ENCODE measurements around the gene ARFIP1. TPM values are rescaled to one million over a fixed set of nuclear protein-coding genes. Genes with fewer than 3 reads are reported as not detected.
A peak's percentile ranks its signal among the peaks of the same experiment; 100 is the strongest.

ARFIP1 gene
- total and polyA plus RNA-seq, 4 experiments from 2014 or later: 12.5 to 16.5 (median 14.1) TPM

- POLR2A ChIA-PET (ENCODE audit: partially characterized antibody): no interaction called here
Observed at GRCh38 chr4:152820073-152820472, 40.3 kb downstream of the ARFIP1 start.

GRCh38 chr4:152822323-152822722, 42.6 kb downstream of the ARFIP1 start:
- intact Hi-C loops (cut with micrococcal nuclease): no loop called here
- Histone ChIP-seq H3K27ac (ENCODE audit: low read depth, low read length) (no peak overlapping the region), H3K9me3 (ENCODE audit: control insufficient read depth in 1 of 2, low read length in 2 of 2) (no peaks in the 10 kb centered on the region), H3K27me3 (ENCODE audit: insufficient read depth, low read length) (no peaks in the 10 kb centered on the region), H3K4me3 (ENCODE audit: low read length in 2 of 2) (no peak overlapping the region), H3K36me3 (ENCODE audit: insufficient read depth, low read length) (no peaks in the 10 kb centered on the region), H3K4me1 (ENCODE audit: insufficient read depth, low read length) (peaks cover 10% of the 10 kb centered on the region)
- peaks cover 0 to 29% (median 16%) of the 10 kb centered on the region in 8 donors for H3K9me3 Mint-ChIP-seq
- CTCF ChIA-PET (ENCODE audit: partially characterized antibody): no interaction called here
- peaks cover 3 to 34% of the 10 kb centered on the region in 2 donors for H3K36me3 Mint-ChIP-seq
- H3K27ac Mint-ChIP-seq: no peak overlapping the region
- H3K4me3 Mint-ChIP-seq: no peak overlapping the region
- POLR2A ChIA-PET (ENCODE audit: partially characterized antibody): no interaction called here
- DNase-seq: no peak
- H3K4me1 Mint-ChIP-seq: peaks cover 2 to 12% (median 6%) of the 10 kb centered on the region in 4 donors
- H3K27me3 Mint-ChIP-seq: no peaks in the 10 kb centered on the region

More at GRCh38 chr4:152820073-152820472, 40.3 kb downstream of the ARFIP1 start:
- intact Hi-C loops (cut with micrococcal nuclease): no loop called here
- H3K4me3 Mint-ChIP-seq: no peak overlapping the region
- peaks cover 0 to 32% (median 24%) of the 10 kb centered on the region in 8 donors for H3K9me3 Mint-ChIP-seq
- no peaks in the 10 kb centered on the region for H3K27me3 Mint-ChIP-seq
- H3K36me3 Mint-ChIP-seq: peaks cover 18 to 49% of the 10 kb centered on the region in 2 donors
- no peak overlapping the region for H3K4me3 ChIP-seq (ENCODE audit: low read length in 2 of 2)
- H3K27ac Mint-ChIP-seq: no peak overlapping the region
- CTCF ChIA-PET (ENCODE audit: partially characterized antibody): no interaction called here
- no peak for DNase-seq
- H3K27ac ChIP-seq (ENCODE audit: low read depth, low read length): no peak overlapping the region
- H3K27me3 ChIP-seq (ENCODE audit: insufficient read depth, low read length): no peaks in the 10 kb centered on the region
- peaks cover 9 to 30% (median 14%) of the 10 kb centered on the region in 4 donors for H3K4me1 Mint-ChIP-seq
- H3K9me3 ChIP-seq (ENCODE audit: control insufficient read depth in 1 of 2, low read length in 2 of 2): no peaks in the 10 kb centered on the region
- H3K36me3 ChIP-seq (ENCODE audit: insufficient read depth, low read length): no peaks in the 10 kb centered on the region
- H3K4me1 ChIP-seq (ENCODE audit: insufficient read depth, low read length): peaks cover 21% of the 10 kb centered on the region

- Histone ChIP-seq H3K4me3 (ENCODE audit: low read length in 2 of 2) (no peak overlapping the region), H3K27ac (ENCODE audit: low read depth, low read length) (no peak overlapping the region), H3K36me3 (ENCODE audit: insufficient read depth, low read length) (no peaks in the 10 kb centered on the region), H3K27me3 (ENCODE audit: insufficient read depth, low read length) (no peaks in the 10 kb centered on the region), H3K4me1 (ENCODE audit: insufficient read depth, low read length) (no peaks in the 10 kb centered on the region), H3K9me3 (ENCODE audit: control insufficient read depth in 1 of 2, low read length in 2 of 2) (no peaks in the 10 kb centered on the region)
- Mint-ChIP-seq H3K27ac (no peak overlapping the region), H3K4me3 (no peak overlapping the region), H3K4me1 (peaks cover 0 to 2% (median 0%) of the 10 kb centered on the region in 4 donors), H3K27me3 (no peaks in the 10 kb centered on the region), H3K36me3 (peaks cover 13 to 35% of the 10 kb centered on the region in 2 donors), H3K9me3 (peaks cover 3 to 41% (median 23%) of the 10 kb centered on the region in 8 donors)
- DNase-seq: no peak
- CTCF ChIA-PET (ENCODE audit: partially characterized antibody): no interaction called here
- intact Hi-C loops (cut with micrococcal nuclease): no loop called here
- POLR2A ChIA-PET (ENCODE audit: partially characterized antibody): no interaction called here
Observed at GRCh38 chr4:152824561-152824960, 44.8 kb downstream of the ARFIP1 start.

GRCh38 chr4:152825336-152825735, 45.6 kb downstream of the ARFIP1 start:
- Mint-ChIP-seq H3K36me3 (peaks cover 13 to 34% of the 10 kb centered on the region in 2 donors), H3K4me1 (peaks cover 0 to 2% (median 0%) of the 10 kb centered on the region in 4 donors), H3K4me3 (no peak overlapping the region), H3K27ac (peak overlapping the region in 1 of 7 donors; percentile 10), H3K9me3 (peaks cover 3 to 41% (median 23%) of the 10 kb centered on the region in 8 donors), H3K27me3 (no peaks in the 10 kb centered on the region)
- ChIA-PET CTCF (ENCODE audit: partially characterized antibody) (no interaction called here), POLR2A (ENCODE audit: partially characterized antibody) (no interaction called here)
- H3K4me1 ChIP-seq (ENCODE audit: insufficient read depth, low read length): no peaks in the 10 kb centered on the region
- intact Hi-C loops (cut with micrococcal nuclease): no loop called here
- H3K27me3 ChIP-seq (ENCODE audit: insufficient read depth, low read length): no peaks in the 10 kb centered on the region
- H3K4me3 ChIP-seq (ENCODE audit: low read length in 2 of 2): no peak overlapping the region
- no peak for DNase-seq
- H3K27ac ChIP-seq (ENCODE audit: low read depth, low read length): no peak overlapping the region
- no peaks in the 10 kb centered on the region for H3K36me3 ChIP-seq (ENCODE audit: insufficient read depth, low read length)
- H3K9me3 ChIP-seq (ENCODE audit: control insufficient read depth in 1 of 2, low read length in 2 of 2): no peaks in the 10 kb centered on the region

- H3K27ac ChIP-seq (ENCODE audit: low read depth, low read length): no peak overlapping the region
- no peak overlapping the region for H3K4me3 ChIP-seq (ENCODE audit: low read length in 2 of 2)
- H3K27ac Mint-ChIP-seq: peak overlapping the region in 2 of 7 donors; percentile 14 to 29
- peaks cover 37 to 49% of the 10 kb centered on the region in 2 donors for H3K36me3 Mint-ChIP-seq
- ChIA-PET POLR2A (ENCODE audit: partially characterized antibody) (no interaction called here), CTCF (ENCODE audit: partially characterized antibody) (no interaction called here)
- no peaks in the 10 kb centered on the region for H3K4me1 ChIP-seq (ENCODE audit: insufficient read depth, low read length)
- DNase-seq: no peak
- H3K9me3 Mint-ChIP-seq: peaks cover 3 to 41% (median 22%) of the 10 kb centered on the region in 8 donors
- H3K4me1 Mint-ChIP-seq: peaks cover 0 to 2% (median 0%) of the 10 kb centered on the region in 4 donors
- intact Hi-C loops (cut with micrococcal nuclease): no loop called here
- H3K4me3 Mint-ChIP-seq: no peak overlapping the region
- no peaks in the 10 kb centered on the region for H3K27me3 Mint-ChIP-seq
- no peaks in the 10 kb centered on the region for H3K36me3 ChIP-seq (ENCODE audit: insufficient read depth, low read length)
- H3K27me3 ChIP-seq (ENCODE audit: insufficient read depth, low read length): no peaks in the 10 kb centered on the region
- H3K9me3 ChIP-seq (ENCODE audit: control insufficient read depth in 1 of 2, low read length in 2 of 2): no peaks in the 10 kb centered on the region
Observed at GRCh38 chr4:152828122-152828521, 48.4 kb downstream of the ARFIP1 start.

GRCh38 chr4:152831416-152831815, 51.7 kb downstream of the ARFIP1 start:
- Mint-ChIP-seq H3K4me1 (no peaks in the 10 kb centered on the region), H3K9me3 (peaks cover 2 to 27% (median 12%) of the 10 kb centered on the region in 8 donors), H3K27ac (no peak overlapping the region), H3K36me3 (peaks cover 62 to 69% of the 10 kb centered on the region in 2 donors), H3K4me3 (no peak overlapping the region), H3K27me3 (no peaks in the 10 kb centered on the region)
- Histone ChIP-seq H3K4me3 (ENCODE audit: low read length in 2 of 2) (no peak overlapping the region), H3K9me3 (ENCODE audit: control insufficient read depth in 1 of 2, low read length in 2 of 2) (no peaks in the 10 kb centered on the region), H3K36me3 (ENCODE audit: insufficient read depth, low read length) (no peaks in the 10 kb centered on the region), H3K27ac (ENCODE audit: low read depth, low read length) (no peak overlapping the region), H3K27me3 (ENCODE audit: insufficient read depth, low read length) (no peaks in the 10 kb centered on the region), H3K4me1 (ENCODE audit: insufficient read depth, low read length) (no peaks in the 10 kb centered on the region)
- intact Hi-C loops (cut with micrococcal nuclease): no loop called here
- DNase-seq: no peak
- ChIA-PET POLR2A (ENCODE audit: partially characterized antibody) (no interaction called here), CTCF (ENCODE audit: partially characterized antibody) (interaction anchor here (0.6 to 1.3 kb wide), 3 partner anchors 16 to 254 kb away, joined by 3 to 5 read pairs (median 3); no protein-coding TSS in a partner anchor)

- no peak overlapping the region for H3K4me3 ChIP-seq (ENCODE audit: low read length in 2 of 2)
- peaks cover 55% of the 10 kb centered on the region in 2 donors for H3K36me3 Mint-ChIP-seq
- intact Hi-C loops (cut with micrococcal nuclease): no loop called here
- DNase-seq: no peak
- ChIA-PET CTCF (ENCODE audit: partially characterized antibody) (no interaction called here), POLR2A (ENCODE audit: partially characterized antibody) (no interaction called here)
- H3K27ac Mint-ChIP-seq: no peak overlapping the region
- peaks cover 0 to 14% (median 5%) of the 10 kb centered on the region in 8 donors for H3K9me3 Mint-ChIP-seq
- peaks cover 14% of the 10 kb centered on the region for H3K4me1 ChIP-seq (ENCODE audit: insufficient read depth, low read length)
- H3K36me3 ChIP-seq (ENCODE audit: insufficient read depth, low read length): no peaks in the 10 kb centered on the region
- H3K27me3 ChIP-seq (ENCODE audit: insufficient read depth, low read length): no peaks in the 10 kb centered on the region
- peaks cover 18 to 31% (median 25%) of the 10 kb centered on the region in 4 donors for H3K4me1 Mint-ChIP-seq
- H3K4me3 Mint-ChIP-seq: no peak overlapping the region
- no peak overlapping the region for H3K27ac ChIP-seq (ENCODE audit: low read depth, low read length)
- no peaks in the 10 kb centered on the region for H3K27me3 Mint-ChIP-seq
- H3K9me3 ChIP-seq (ENCODE audit: control insufficient read depth in 1 of 2, low read length in 2 of 2): no peaks in the 10 kb centered on the region
Observed at GRCh38 chr4:152836936-152837335, 57.2 kb downstream of the ARFIP1 start.

All from CD4-positive, alpha-beta memory T cell (primary cell).